HG03354 (cell line): ENCODE measurements around the gene ZNF117.
"Not testable (repeated sequence)": the region's sequence is repeated elsewhere in the genome, so short reads cannot be mapped to it uniquely, and the experiment has no call there.

Source experiments
- ATAC-seq: cut with Tn5 transposase; IDR thresholded peaks from one replicate; pipeline ENCODE4 v1.9.1; 2021; ENCODE audit warnings: mild to moderate bottlenecking; ENCODE audit not compliant: unreplicated experiment, poor library complexity, severe bottlenecking

Gene ZNF117

DNA sequence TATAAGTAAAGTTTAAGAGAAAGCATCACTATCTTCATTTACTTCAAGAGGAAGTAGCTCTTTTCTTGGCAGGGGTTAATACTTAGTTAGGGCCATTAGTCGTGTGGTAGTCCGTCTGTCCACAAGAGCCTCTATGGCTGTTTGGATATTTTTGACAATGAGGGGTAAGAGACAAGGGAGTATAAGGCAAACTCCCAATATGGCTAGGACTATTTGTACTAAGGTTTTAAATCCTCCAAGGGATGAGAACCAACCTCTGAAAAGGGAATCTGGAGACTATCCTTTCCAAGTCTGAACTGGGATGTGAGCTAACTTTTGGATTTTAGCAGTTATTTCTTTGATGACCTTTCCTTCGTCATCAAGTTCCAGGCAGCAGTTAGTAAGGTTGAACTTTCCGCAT, at the start of gene ZNF117:
TSS of gene ZNF117 (minus strand) at position 101 of the 400 bp plus-strand sequence.
- no peak for ATAC-seq

- ATAC-seq = peak; percentile 26
These were observed 47.9 kb upstream of the ZNF117 start for GRCh38 chr7:65038767-65039166.

DNA sequence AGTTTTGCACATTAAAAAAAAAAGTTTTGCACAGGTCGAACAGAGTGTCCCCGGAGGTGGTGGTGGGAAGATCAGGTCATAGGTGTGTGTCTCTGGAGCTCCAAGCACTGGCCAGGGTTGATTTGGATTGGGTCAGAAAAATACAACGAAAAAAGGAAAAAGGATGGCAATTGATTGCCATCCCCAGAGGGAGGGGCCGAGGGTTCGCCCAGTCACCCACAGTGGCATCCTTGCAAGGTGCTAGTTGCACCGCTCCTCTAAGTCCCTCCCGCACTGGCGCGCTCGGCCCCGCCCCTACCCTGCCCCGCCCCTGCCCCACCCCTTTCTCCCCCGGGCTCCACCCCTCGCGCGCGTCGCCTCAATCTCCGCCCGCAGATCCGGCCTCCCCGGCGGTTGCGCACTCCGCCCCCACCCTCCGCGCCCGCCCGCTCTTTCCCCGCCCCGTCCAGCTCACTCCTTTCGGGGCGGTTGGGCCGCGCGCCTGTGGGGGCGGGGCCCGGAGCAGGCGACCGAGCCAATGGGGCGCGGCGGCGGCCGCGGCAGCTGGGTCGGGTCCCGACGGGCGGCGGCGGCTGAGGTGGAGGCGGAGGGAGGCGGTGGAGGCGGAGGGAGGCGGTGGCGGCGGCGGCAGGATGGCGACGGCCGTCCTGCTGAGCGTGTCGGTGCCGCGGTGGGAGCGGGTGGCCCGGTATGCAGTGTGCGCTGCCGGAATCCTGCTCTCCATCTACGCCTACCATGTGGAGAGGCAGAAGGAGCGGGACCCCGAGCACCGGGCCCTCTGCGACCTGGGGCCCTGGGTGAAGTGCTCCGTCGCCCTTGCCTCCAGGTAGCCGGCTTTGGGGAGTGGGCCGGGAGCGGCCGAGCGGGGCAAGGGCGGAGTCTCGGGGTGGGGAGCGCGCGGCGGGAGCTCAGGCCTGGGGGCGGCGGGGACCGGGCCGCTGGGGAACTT, 47.2 kb upstream of the ZNF117 start:
- peak; percentile 88 for ATAC-seq

- not testable (repeated sequence) for ATAC-seq
These were observed 45.7 kb upstream of the ZNF117 start for GRCh38 chr7:65036526-65036925.

GRCh38 chr7:65035469-65035868, 44.6 kb upstream of the ZNF117 start:
- ATAC-seq = not testable (repeated sequence)

- not testable (repeated sequence) for ATAC-seq
These were observed 43.4 kb upstream of the ZNF117 start for GRCh38 chr7:65034120-65034782.

GRCh38 chr7:65033391-65033790, 42.6 kb upstream of the ZNF117 start:
- ATAC-seq = not testable (repeated sequence)

- ATAC-seq = not testable (repeated sequence)
These were observed 34.2 kb upstream of the ZNF117 start for GRCh38 chr7:65025023-65025422.

GRCh38 chr7:65020978-65021377, 30.1 kb upstream of the ZNF117 start:
- not testable (repeated sequence) for ATAC-seq

- not testable (repeated sequence) for ATAC-seq
These were observed 19.0 kb upstream of the ZNF117 start for GRCh38 chr7:65009881-65010280.

DNA sequence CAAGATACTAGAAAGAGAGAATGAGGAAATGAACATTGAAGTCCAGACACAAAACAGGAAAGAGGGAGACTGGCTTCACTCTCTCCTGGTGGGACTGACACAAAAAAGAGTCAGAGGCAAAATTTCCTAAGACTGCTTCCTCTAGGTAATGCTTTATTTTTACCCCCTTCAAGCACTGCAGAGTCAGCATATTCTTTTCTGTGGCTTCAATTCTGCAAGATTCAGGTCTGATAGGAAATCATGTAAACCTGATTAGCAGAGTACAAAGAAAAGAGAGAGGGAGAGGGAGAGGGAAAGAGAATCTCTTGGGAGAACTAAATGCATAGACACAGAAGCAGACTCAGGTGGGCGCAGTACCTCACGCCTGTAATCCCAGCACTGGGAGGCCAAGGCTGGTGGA, 18.6 kb upstream of the ZNF117 start:
- not testable (repeated sequence) for ATAC-seq

GRCh38 chr7:65007036-65007435, 16.2 kb upstream of the ZNF117 start:
- not testable (repeated sequence) for ATAC-seq

- peak; percentile 100 for ATAC-seq
These were observed 15.5 kb upstream of the ZNF117 start, which contains the start of gene ERV3-1 for GRCh38 chr7:65006094-65006992. TSS of gene ERV3-1 (minus strand) at chr7:65006687. CDS start at chr7:64993026, 13,661 bp downstream.

GRCh38 chr7:65004575-65004974, 13.7 kb upstream of the ZNF117 start:
- ATAC-seq = no peak

GRCh38 chr7:65002972-65003585, 12.2 kb upstream of the ZNF117 start:
- no peak for ATAC-seq

DNA sequence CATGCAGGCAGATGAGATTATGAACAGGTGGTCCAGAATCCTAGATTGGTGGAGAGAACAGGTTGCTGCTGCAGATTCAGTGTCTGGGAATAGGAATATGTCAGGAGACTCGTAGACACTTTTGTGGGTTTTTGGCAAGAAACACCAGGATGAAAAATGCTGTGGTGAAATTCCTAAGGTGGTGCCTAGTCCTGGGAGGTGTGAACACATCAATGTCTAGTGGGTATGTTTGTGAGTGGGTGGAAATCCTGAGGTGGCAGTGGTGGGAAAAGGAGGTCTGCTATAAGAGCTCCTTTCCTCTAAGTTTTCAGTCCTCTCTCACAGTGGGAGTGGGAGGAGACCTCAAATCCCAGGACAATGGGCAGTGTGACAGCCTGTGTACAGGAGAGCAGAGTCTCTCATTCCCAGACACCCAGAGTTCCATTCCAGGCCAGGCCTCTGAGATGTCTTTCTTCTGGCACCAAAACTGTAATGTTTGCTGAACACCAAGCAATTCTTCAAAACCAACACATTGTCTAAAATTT, 10.5 kb upstream of the ZNF117 start:
- ATAC-seq = no peak

DNA sequence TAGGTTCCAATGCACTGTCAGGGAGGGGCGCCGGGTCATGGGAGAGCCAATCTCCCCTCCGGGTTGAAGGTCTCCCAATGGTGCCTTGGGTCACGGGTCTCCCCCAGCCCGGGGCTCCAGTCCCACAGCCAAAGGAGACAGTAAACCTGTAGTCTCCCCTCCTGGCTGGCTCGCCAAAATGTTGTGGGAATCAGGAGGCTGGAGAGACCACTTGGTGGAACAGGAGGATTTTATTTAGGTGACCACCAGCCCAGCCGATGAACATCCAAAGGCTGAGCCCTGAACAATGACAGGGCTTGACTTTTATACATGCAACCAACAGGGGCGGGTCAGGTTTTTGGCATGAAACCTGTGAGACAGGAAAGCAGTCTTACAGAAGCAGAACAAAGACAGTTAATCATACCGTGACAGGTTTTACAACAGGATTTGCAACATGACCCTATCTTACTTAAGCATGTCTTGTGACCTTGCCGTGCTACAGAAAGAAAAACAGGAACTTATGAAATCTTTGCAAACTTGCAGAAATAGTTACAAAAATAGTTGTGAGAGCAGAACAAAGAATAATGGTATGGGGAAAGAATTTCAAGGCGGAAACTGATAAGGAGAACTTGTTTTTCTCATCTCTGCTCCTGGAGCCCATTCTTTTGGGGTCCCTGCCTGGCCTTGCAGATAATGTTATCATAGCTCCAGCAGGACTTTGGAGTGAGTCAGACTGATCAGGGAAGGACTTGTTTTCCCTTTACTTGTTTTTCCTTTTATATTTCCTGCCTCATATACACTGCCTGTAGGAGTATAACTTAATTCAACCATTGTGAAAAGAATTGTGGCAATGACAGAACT, 8.5 kb upstream of the ZNF117 start:
- ATAC-seq = peak; percentile 49

- ATAC-seq = no peak
These were observed 8.0 kb upstream of the ZNF117 start for GRCh38 chr7:64998865-64999164.
